ENCODE results near the gene MTHFSD. TPM values are rescaled to one million over a fixed set of nuclear protein-coding genes. Genes with fewer than 3 reads are reported as not detected.

Gene MTHFSD
- total and polyA plus RNA-seq, 2 of the 8 experiments (the other 6 are each of a cell fraction or from before 2014, with no cell fraction given), result 7.1 to 9.8 TPM

DNA sequence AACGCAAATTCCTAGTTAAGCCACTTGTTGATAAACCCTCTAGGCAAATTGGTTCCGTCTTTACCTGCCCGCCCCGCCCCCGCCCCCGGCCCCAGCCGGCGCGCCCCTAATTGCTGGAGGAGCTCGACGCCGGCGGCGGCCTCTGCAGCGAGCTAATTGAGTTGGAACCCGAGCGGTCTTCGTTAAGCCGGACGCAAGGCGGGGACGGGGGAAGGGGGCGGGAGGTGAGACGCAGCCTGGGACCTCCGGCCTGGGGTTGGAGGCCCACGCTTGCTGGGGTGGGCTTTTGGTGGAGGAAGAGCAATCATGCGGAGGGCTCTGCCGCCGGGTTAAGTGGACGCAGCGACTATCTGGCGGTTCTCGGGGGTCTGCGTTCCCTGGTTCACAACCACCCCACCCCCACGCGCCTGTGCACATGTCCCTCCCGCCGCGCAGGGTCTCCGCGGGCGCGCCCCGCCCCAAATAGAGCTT, 57.4 kb downstream of the MTHFSD start:
- peaks cover 24 to 31% of the 10 kb centered on the region in 2 experiments for H4K20me1 ChIP-seq (replicated peaks in 1 of 2; ENCODE audit: control insufficient read depth in 1 of 2, insufficient read depth in 2 of 2, low read length in 2 of 2)
- peaks cover 98 to 100% (median 99%) of the 10 kb centered on the region in 4 experiments for H3K27me3 ChIP-seq (replicated peaks in 1 of 4; ENCODE audit: control insufficient read depth in 3 of 4, extremely low read depth in 1 of 4, insufficient read depth in 3 of 4, low read length in 3 of 4)
- no peak overlapping the region for H4K8ac ChIP-seq (ENCODE audit: extremely low read depth, insufficient read depth, low read length)
- no peak overlapping the region for H2BK15ac ChIP-seq (ENCODE audit: low read length)
- H3K36me3 ChIP-seq (ENCODE audit: control insufficient read depth in 2 of 4, insufficient read depth in 4 of 4, low read length in 3 of 4), result peaks cover 0 to 4% (median 0%) of the 10 kb centered on the region in 4 experiments; a peak in 1 of 8 replicates
- H3K18ac ChIP-seq (ENCODE audit: extremely low read depth, low read length), result no peak overlapping the region
- no peak overlapping the region for H4K91ac ChIP-seq (replicated peaks; ENCODE audit: insufficient read length, low read length)
- H4K5ac ChIP-seq (ENCODE audit: insufficient read length, low read depth, low read length), result no peak overlapping the region
- H2BK120ac ChIP-seq (replicated peaks; ENCODE audit: low read depth, low read length), result no peak overlapping the region
- H3K79me2 ChIP-seq (ENCODE audit: control insufficient read depth in 1 of 2, insufficient read depth in 2 of 2, low read length in 2 of 2), result no peaks in the 10 kb centered on the region
- H3K14ac ChIP-seq (ENCODE audit: insufficient read length), result no peak overlapping the region
- H3K4ac ChIP-seq (replicated peaks; ENCODE audit: insufficient read length, low read depth, low read length), result no peak overlapping the region
- no peak for TF ChIP-seq CREB1 (IDR thresholded peaks at IDR 0.05)
- peak; percentile 12 for TF ChIP-seq KDM4A (IDR thresholded peaks at IDR 0.05; ENCODE audit: low read depth, low read length, severe bottlenecking)
- no peak for TF ChIP-seq POLR2A (IDR thresholded peaks at IDR 0.05; ENCODE audit: control extremely low read depth in 1 of 2, low read depth in 2 of 2, low read length in 2 of 2)
- TF ChIP-seq, protein P1, sequence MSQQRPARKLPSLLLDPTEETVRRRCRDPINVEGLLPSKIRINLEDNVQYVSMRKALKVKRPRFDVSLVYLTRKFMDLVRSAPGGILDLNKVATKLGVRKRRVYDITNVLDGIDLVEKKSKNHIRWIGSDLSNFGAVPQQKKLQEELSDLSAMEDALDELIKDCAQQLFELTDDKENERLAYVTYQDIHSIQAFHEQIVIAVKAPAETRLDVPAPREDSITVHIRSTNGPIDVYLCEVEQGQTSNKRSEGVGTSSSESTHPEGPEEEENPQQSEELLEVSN (IDR thresholded peaks at IDR 0.05), result 0 out of 2 replicates have a peak, but pooled peaks have one; percentile 12
- no peak for TF ChIP-seq NANOG (IDR thresholded peaks at IDR 0.05; ENCODE audit: insufficient read depth, low read depth, low read length, poor library complexity, severe bottlenecking)
- TF ChIP-seq, protein P2, sequence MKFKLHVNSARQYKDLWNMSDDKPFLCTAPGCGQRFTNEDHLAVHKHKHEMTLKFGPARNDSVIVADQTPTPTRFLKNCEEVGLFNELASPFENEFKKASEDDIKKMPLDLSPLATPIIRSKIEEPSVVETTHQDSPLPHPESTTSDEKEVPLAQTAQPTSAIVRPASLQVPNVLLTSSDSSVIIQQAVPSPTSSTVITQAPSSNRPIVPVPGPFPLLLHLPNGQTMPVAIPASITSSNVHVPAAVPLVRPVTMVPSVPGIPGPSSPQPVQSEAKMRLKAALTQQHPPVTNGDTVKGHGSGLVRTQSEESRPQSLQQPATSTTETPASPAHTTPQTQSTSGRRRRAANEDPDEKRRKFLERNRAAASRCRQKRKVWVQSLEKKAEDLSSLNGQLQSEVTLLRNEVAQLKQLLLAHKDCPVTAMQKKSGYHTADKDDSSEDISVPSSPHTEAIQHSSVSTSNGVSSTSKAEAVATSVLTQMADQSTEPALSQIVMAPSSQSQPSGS (IDR thresholded peaks at IDR 0.05; ENCODE audit: low read length), result no peak
- no peak for TF ChIP-seq PHF8 (conservative IDR thresholded peaks at IDR 0.05; ENCODE audit: low read depth, low read length)
- no peak for TF ChIP-seq SIX5 (IDR thresholded peaks at IDR 0.05; ENCODE audit: low read depth, low read length)
- TF ChIP-seq BRCA1 (IDR thresholded peaks at IDR 0.05; ENCODE audit: low read depth, low read length), result no peak
- no peak for TF ChIP-seq GABPA (IDR thresholded peaks at IDR 0.05; ENCODE audit: borderline replicate concordance, insufficient read depth, low read length)
- TF ChIP-seq NRF1 (IDR thresholded peaks at IDR 0.05; ENCODE audit: low read depth, low read length), result no peak
- POLR2A ChIA-PET (ENCODE audit: partially characterized antibody), result no interaction called here
- H3K23ac ChIP-seq (ENCODE audit: insufficient read length), result no peak overlapping the region
- H2BK5ac ChIP-seq (ENCODE audit: low read depth, low read length), result no peak overlapping the region
- CTCF ChIA-PET (ENCODE audit: partially characterized antibody), result interaction anchor here (1.3 kb wide), 2 partner anchors 13 to 244 kb away, joined by 3 to 7 read pairs; partner anchors contain the start of gene FOXF1
- no peak overlapping the region; the same call in 1 of the 2 replicates for H2BK12ac ChIP-seq (ENCODE audit: low read depth, low read length)
- H3K4me1 ChIP-seq (replicated peaks in 1 of 4; ENCODE audit: control insufficient read depth in 3 of 4, insufficient read depth in 4 of 4, low read length in 3 of 4), result peaks cover 4 to 29% (median 17%) of the 10 kb centered on the region in 4 experiments
- H3K9me3 ChIP-seq (ENCODE audit: insufficient read depth in 2 of 2, low read depth in 1 of 2, low read length in 1 of 2), result no peaks in the 10 kb centered on the region; a peak in 1 of 4 replicates
- whole genome bisulfite sequencing, 2 experiments (ENCODE audit: extremely low coverage in 1 of 2, insufficient coverage in 1 of 2, insufficient read length in 1 of 2, insufficient replicate concordance in 2 of 2, low coverage in 1 of 2, low lambda C conversion rate in 2 of 2, missing lambda C conversion rate in 1 of 2), result 0% methylated on average over 7 of the region's 44 CpGs; no CpG with 5 or more reads in 1 of the 2 experiments
- no peaks in the 10 kb centered on the region; the same call in 1 of the 2 replicates for H3K23me2 ChIP-seq (ENCODE audit: low read depth, low read length)
- H2AFZ ChIP-seq (ENCODE audit: low read length), result no peak overlapping the region
- H3K79me1 ChIP-seq (ENCODE audit: low read depth, low read length), result peaks cover 2% of the 10 kb centered on the region
- peak overlapping the region; percentile 54 to 56 for H3K4me2 ChIP-seq (ENCODE audit: insufficient read depth in 1 of 2, low read depth in 2 of 2, low read length in 2 of 2)
- H3K56ac ChIP-seq (replicated peaks; ENCODE audit: insufficient read length, low read depth, low read length), result no peak overlapping the region
- H3K27ac ChIP-seq (ENCODE audit: low read depth, low read length), result no peak overlapping the region
- no peak for DNase-seq (ENCODE audit: low read depth in 1 of 2, low spot score in 2 of 2)
- peak overlapping the region in 1 of 4 experiments; percentile 32; a peak in 1 of 8 replicates for H3K4me3 ChIP-seq (ENCODE audit: extremely low read depth in 1 of 4, insufficient read depth in 2 of 4, low read depth in 3 of 4, low read length in 4 of 4)
- no peak overlapping the region for H2AK5ac ChIP-seq (ENCODE audit: low read depth, low read length)
- no peak for FAIRE-seq
- H2BK20ac ChIP-seq (ENCODE audit: low read length), result no peak overlapping the region
- H3K9ac ChIP-seq (replicated peaks in 1 of 4; ENCODE audit: extremely low read depth in 1 of 4, low read depth in 3 of 4, low read length in 3 of 4), result no peak overlapping the region

All from H1 (cell line).